ENCODE results near the gene NFE2L3. TPM values are rescaled to one million over a fixed set of nuclear protein-coding genes. Genes with fewer than 3 reads are reported as not detected.

NFE2L3 gene
- total and polyA plus RNA-seq, 2 of the 8 experiments (the other 6 are each of a cell fraction or from before 2014, with no cell fraction given): 64.9 to 76.5 TPM

GRCh38 chr7:26151953-26152781, at the start of gene NFE2L3 (continued):
- TF ChIP-seq CTCF (IDR thresholded peaks at IDR 0.05; ENCODE audit: control extremely low read depth in 1 of 3, insufficient read depth in 1 of 3, low read depth in 1 of 3, low read length in 3 of 3): peak in 1 of 3 experiments; percentile 18; a peak in 1 of 4 replicates
- TF ChIP-seq JUND (IDR thresholded peaks at IDR 0.05; ENCODE audit: low read length): no peak
- peak; percentile 67 to 77 for TF ChIP-seq POLR2A (IDR thresholded peaks at IDR 0.05; ENCODE audit: control extremely low read depth in 1 of 2, low read depth in 2 of 2, low read length in 2 of 2)
- no peak for TF ChIP-seq NRF1 (IDR thresholded peaks at IDR 0.05; ENCODE audit: low read depth, low read length)
- TF ChIP-seq CHD7 (IDR thresholded peaks at IDR 0.05; ENCODE audit: insufficient replicate concordance, low read length): no peak
- no peak for TF ChIP-seq BRCA1 (IDR thresholded peaks at IDR 0.05; ENCODE audit: low read depth, low read length)
- peak in 1 of 2 experiments; percentile 24; a peak in 1 of 4 replicates for TF ChIP-seq RAD21 (IDR thresholded peaks at IDR 0.05 in 1 of 2, conservative IDR thresholded peaks at IDR 0.05 in 1 of 2; ENCODE audit: low read depth in 2 of 2, low read length in 2 of 2)
